ENCODE measurements around the gene DNAJB1.
A peak's percentile ranks its signal among the peaks of the same experiment; 100 is the strongest.
"Not testable (repeated sequence)": the region's sequence is repeated elsewhere in the genome, so short reads cannot be mapped to it uniquely, and the experiment has no call there.

DNAJB1 gene

GRCh38 chr19:14544047-14544446 is 25.9 kb upstream of the DNAJB1 start:
- H3K36me3 Mint-ChIP-seq (ENCODE audit: low read depth), result peaks cover 70% of the 10 kb centered on the region
- intact Hi-C loops (cut with micrococcal nuclease), result no loop called here
- H3K4me1 Mint-ChIP-seq (ENCODE audit: low read depth), result peaks cover 17% of the 10 kb centered on the region
- no peaks in the 10 kb centered on the region for H3K9me3 Mint-ChIP-seq
- H3K27ac Mint-ChIP-seq, result no peak overlapping the region
- H3K4me3 Mint-ChIP-seq, result no peak overlapping the region
- no peaks in the 10 kb centered on the region for H3K27me3 Mint-ChIP-seq

- Mint-ChIP-seq H3K27me3 (no peaks in the 10 kb centered on the region), H3K9me3 (no peaks in the 10 kb centered on the region), H3K4me1 (ENCODE audit: low read depth) (peaks cover 17% of the 10 kb centered on the region), H3K36me3 (ENCODE audit: low read depth) (peaks cover 59% of the 10 kb centered on the region), H3K4me3 (no peak overlapping the region), H3K27ac (no peak overlapping the region)
- intact Hi-C loops (cut with micrococcal nuclease), result no loop called here
Measured at GRCh38 chr19:14542711-14543328, 24.6 kb upstream of the DNAJB1 start.

- H3K4me1 Mint-ChIP-seq (ENCODE audit: low read depth), result peaks cover 24% of the 10 kb centered on the region
Measured at GRCh38 chr19:14541979-14542378, 23.8 kb upstream of the DNAJB1 start.

GRCh38 chr19:14540741-14541525 is 22.7 kb upstream of the DNAJB1 start:
- Mint-ChIP-seq H3K36me3 (ENCODE audit: low read depth) (peaks cover 44% of the 10 kb centered on the region), H3K27ac (peak overlapping the region; percentile 25), H3K27me3 (no peaks in the 10 kb centered on the region), H3K9me3 (no peaks in the 10 kb centered on the region), H3K4me3 (no peak overlapping the region), H3K4me1 (ENCODE audit: low read depth) (peaks cover 29% of the 10 kb centered on the region)
- intact Hi-C loops (cut with micrococcal nuclease), result no loop called here

More at GRCh38 chr19:14541979-14542378, 23.8 kb upstream of the DNAJB1 start:
- H3K36me3 Mint-ChIP-seq (ENCODE audit: low read depth), result peaks cover 54% of the 10 kb centered on the region
- H3K9me3 Mint-ChIP-seq; intact Hi-C loops (cut with micrococcal nuclease); H3K27ac Mint-ChIP-seq; H3K27me3 Mint-ChIP-seq; H3K4me3 Mint-ChIP-seq: not testable (repeated sequence)

GRCh38 chr19:14536926-14537692 is 18.9 kb upstream of the DNAJB1 start:
- Mint-ChIP-seq H3K4me3 (no peak overlapping the region), H3K27ac (no peak overlapping the region), H3K9me3 (no peaks in the 10 kb centered on the region)

GRCh38 chr19:14533450-14533849 is 15.3 kb upstream of the DNAJB1 start:
- Mint-ChIP-seq H3K27ac (peak overlapping the region; percentile 94), H3K9me3 (no peaks in the 10 kb centered on the region), H3K27me3 (no peaks in the 10 kb centered on the region), H3K4me1 (ENCODE audit: low read depth) (peaks cover 50% of the 10 kb centered on the region), H3K4me3 (no peak overlapping the region), H3K36me3 (ENCODE audit: low read depth) (peaks cover 26% of the 10 kb centered on the region)
- intact Hi-C loops (cut with micrococcal nuclease), result no loop called here

More at GRCh38 chr19:14536926-14537692, 18.9 kb upstream of the DNAJB1 start:
- peaks cover 35% of the 10 kb centered on the region for H3K36me3 Mint-ChIP-seq (ENCODE audit: low read depth)
- H3K4me1 Mint-ChIP-seq (ENCODE audit: low read depth), result peaks cover 35% of the 10 kb centered on the region
- intact Hi-C loops (cut with micrococcal nuclease), result no loop called here
- H3K27me3 Mint-ChIP-seq, result no peaks in the 10 kb centered on the region

- intact Hi-C loops (cut with micrococcal nuclease), result no loop called here
- H3K27ac Mint-ChIP-seq, result peak overlapping the region; percentile 94
- no peaks in the 10 kb centered on the region for H3K27me3 Mint-ChIP-seq
- H3K36me3 Mint-ChIP-seq (ENCODE audit: low read depth), result peaks cover 26% of the 10 kb centered on the region
- peak overlapping the region; percentile 55 for H3K4me3 Mint-ChIP-seq
- peaks cover 40% of the 10 kb centered on the region for H3K4me1 Mint-ChIP-seq (ENCODE audit: low read depth)
- H3K9me3 Mint-ChIP-seq, result no peaks in the 10 kb centered on the region
Measured at GRCh38 chr19:14530506-14530905, 12.3 kb upstream of the DNAJB1 start.

GRCh38 chr19:14530005-14530348 is 11.8 kb upstream of the DNAJB1 start:
- Mint-ChIP-seq H3K36me3 (ENCODE audit: low read depth) (peaks cover 26% of the 10 kb centered on the region), H3K4me3 (peak overlapping the region; percentile 100), H3K27me3 (no peaks in the 10 kb centered on the region), H3K4me1 (ENCODE audit: low read depth) (peaks cover 39% of the 10 kb centered on the region), H3K27ac (peak overlapping the region; percentile 94), H3K9me3 (no peaks in the 10 kb centered on the region)
- intact Hi-C loops (cut with micrococcal nuclease), result no loop called here

- no peaks in the 10 kb centered on the region for H3K9me3 Mint-ChIP-seq
- no peaks in the 10 kb centered on the region for H3K27me3 Mint-ChIP-seq
- H3K4me1 Mint-ChIP-seq (ENCODE audit: low read depth), result peaks cover 35% of the 10 kb centered on the region
- H3K27ac Mint-ChIP-seq, result peak within 1 kb of the TSS; percentile 94
- intact Hi-C loops (cut with micrococcal nuclease), result loop anchor here (1.0 kb wide), 1 partner anchor 11 kb away; the partner anchor contains the start of gene DNAJB1
- H3K36me3 Mint-ChIP-seq (ENCODE audit: low read depth), result peaks cover 20% of the 10 kb centered on the region
- peak within 1 kb of the TSS; percentile 100 for H3K4me3 Mint-ChIP-seq
Measured at GRCh38 chr19:14529254-14530004, 11.2 kb upstream of the DNAJB1 start, which contains the start of gene TECR. Gene TECR, plus strand, starts transcription at chr19:14529594. Its CDS starts 103 bp downstream, at chr19:14529697.

- intact Hi-C loops (cut with micrococcal nuclease), result loop anchor here (1.0 kb wide), 1 partner anchor 10 kb away; the partner anchor contains the start of gene DNAJB1
- H3K36me3 Mint-ChIP-seq (ENCODE audit: low read depth), result peaks cover 14% of the 10 kb centered on the region
- H3K4me3 Mint-ChIP-seq, result peak overlapping the region; percentile 100
- peak overlapping the region; percentile 94 for H3K27ac Mint-ChIP-seq
- peaks cover 35% of the 10 kb centered on the region for H3K4me1 Mint-ChIP-seq (ENCODE audit: low read depth)
- H3K9me3 Mint-ChIP-seq, result no peaks in the 10 kb centered on the region
- H3K27me3 Mint-ChIP-seq, result no peaks in the 10 kb centered on the region
Measured at GRCh38 chr19:14528419-14529253, 10.4 kb upstream of the DNAJB1 start.

GRCh38 chr19:14526423-14526822 is 8.2 kb upstream of the DNAJB1 start:
- intact Hi-C loops (cut with micrococcal nuclease), result no loop called here
- Mint-ChIP-seq H3K4me3 (no peak overlapping the region), H3K36me3 (ENCODE audit: low read depth) (peaks cover 14% of the 10 kb centered on the region), H3K9me3 (no peaks in the 10 kb centered on the region), H3K27ac (no peak overlapping the region), H3K4me1 (ENCODE audit: low read depth) (peaks cover 26% of the 10 kb centered on the region), H3K27me3 (no peaks in the 10 kb centered on the region)

GRCh38 chr19:14525729-14526128 is 7.5 kb upstream of the DNAJB1 start:
- intact Hi-C loops (cut with micrococcal nuclease), result no loop called here
- Mint-ChIP-seq H3K9me3 (no peaks in the 10 kb centered on the region), H3K36me3 (ENCODE audit: low read depth) (peaks cover 14% of the 10 kb centered on the region), H3K4me3 (no peak overlapping the region), H3K27ac (no peak overlapping the region), H3K4me1 (ENCODE audit: low read depth) (peaks cover 19% of the 10 kb centered on the region), H3K27me3 (no peaks in the 10 kb centered on the region)

GRCh38 chr19:14520543-14520942 is 2.3 kb upstream of the DNAJB1 start:
- intact Hi-C loops (cut with micrococcal nuclease), result no loop called here
- Mint-ChIP-seq H3K27me3 (no peaks in the 10 kb centered on the region), H3K4me3 (no peak overlapping the region), H3K36me3 (ENCODE audit: low read depth) (peaks cover 28% of the 10 kb centered on the region), H3K27ac (peak overlapping the region; percentile 97), H3K9me3 (no peaks in the 10 kb centered on the region), H3K4me1 (ENCODE audit: low read depth) (peaks cover 41% of the 10 kb centered on the region)
